D721Med (cell line): Measurements from ENCODE around the gene CHADL.

Source experiments
- DNase-seq: peaks from one replicate; pipeline ENCODE4 v3.0.0; 2011; ENCODE audit warnings: low spot score; ENCODE audit not compliant: insufficient read length
- FAIRE-seq: peaks from 2 replicates; lab custom pipeline; 2011; peaks lifted over from hg19 to GRCh38; lab: Jason Lieb, UNC
- TF ChIP-seq, protein P1 (sequence below): IDR thresholded peaks from 2 replicates; pipeline ENCODE4 v1.5.1; 2012; ENCODE audit warnings: mild to moderate bottlenecking, control low read depth; ENCODE audit not compliant: insufficient read depth; ENCODE audit errors: missing control alignments

CHADL gene

GRCh38 chr22:41256254-41257253, 15.8 kb upstream of the CHADL start:
- TF ChIP-seq, protein P1, sequence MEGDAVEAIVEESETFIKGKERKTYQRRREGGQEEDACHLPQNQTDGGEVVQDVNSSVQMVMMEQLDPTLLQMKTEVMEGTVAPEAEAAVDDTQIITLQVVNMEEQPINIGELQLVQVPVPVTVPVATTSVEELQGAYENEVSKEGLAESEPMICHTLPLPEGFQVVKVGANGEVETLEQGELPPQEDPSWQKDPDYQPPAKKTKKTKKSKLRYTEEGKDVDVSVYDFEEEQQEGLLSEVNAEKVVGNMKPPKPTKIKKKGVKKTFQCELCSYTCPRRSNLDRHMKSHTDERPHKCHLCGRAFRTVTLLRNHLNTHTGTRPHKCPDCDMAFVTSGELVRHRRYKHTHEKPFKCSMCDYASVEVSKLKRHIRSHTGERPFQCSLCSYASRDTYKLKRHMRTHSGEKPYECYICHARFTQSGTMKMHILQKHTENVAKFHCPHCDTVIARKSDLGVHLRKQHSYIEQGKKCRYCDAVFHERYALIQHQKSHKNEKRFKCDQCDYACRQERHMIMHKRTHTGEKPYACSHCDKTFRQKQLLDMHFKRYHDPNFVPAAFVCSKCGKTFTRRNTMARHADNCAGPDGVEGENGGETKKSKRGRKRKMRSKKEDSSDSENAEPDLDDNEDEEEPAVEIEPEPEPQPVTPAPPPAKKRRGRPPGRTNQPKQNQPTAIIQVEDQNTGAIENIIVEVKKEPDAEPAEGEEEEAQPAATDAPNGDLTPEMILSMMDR = no peak
- no peak for DNase-seq
- FAIRE-seq = no peak

DNA sequence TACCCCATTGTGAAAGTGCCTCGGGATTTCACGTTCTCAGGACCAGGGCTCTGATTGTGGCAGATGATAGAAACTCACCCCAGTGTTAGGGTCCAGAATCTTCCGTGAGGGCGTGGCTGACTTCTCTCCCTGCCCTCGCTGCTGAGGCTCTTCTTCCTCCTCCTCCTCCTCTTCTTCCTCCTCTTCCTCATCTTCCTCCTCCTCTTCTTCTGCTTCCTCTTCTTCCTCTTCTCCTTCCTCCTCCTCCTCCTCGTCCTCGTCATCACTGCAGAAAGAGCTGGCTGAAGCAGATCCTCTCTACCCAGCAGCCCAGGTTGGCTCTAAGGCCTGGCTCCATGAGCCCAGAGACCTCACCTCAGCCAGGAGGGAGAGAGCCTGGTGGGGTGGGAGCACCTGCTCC, 13.5 kb upstream of the CHADL start:
- DNase-seq (no peak), FAIRE-seq (no peak)
- TF ChIP-seq, protein P1 = no peak

- DNase-seq (no peak), FAIRE-seq (no peak)
- TF ChIP-seq, protein P1 = no peak
Measured at GRCh38 chr22:41252365-41252764, 11.6 kb upstream of the CHADL start.

DNA sequence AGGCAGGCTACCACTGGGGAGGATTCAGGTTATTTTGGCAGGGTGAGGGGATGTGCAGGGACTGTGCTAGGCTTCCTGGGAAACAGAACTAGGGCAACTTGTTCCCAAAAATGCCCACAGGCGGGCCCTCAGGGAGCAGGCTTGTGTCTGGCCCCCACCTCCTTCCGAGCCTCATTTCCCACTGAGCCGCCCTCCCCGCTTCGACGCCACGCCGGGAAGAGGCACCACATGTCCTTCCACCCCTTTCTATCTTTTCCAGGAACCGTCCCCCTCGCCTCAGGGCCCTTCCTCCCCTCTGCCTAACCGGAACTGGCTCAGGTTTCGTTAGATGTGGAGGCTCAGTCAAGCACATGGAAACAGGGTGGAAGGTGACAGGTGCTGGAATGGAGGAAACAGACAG, 9.4 kb upstream of the CHADL start:
- DNase-seq (no peak), FAIRE-seq (no peak)
- TF ChIP-seq, protein P1 = no peak

DNA sequence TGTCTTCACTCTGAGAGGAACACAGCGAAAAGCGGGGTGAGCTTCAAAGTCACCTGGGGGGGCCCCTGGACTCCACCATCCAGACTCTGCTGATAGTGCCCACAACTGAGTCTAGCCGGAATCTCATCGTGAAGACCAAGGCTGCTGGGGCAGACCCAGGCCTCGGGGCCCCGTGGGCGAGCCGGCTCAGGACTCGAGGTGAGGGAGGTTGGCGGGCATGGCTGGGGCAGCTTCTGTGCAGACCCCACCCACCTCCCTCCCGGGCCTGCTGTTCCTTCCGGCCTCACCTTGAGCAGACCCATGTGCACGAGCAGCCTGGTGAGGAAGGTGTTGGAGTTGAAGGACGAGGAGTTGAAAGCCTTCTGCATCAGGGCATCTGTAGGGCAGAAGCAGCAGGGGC, 8.7 kb upstream of the CHADL start:
- TF ChIP-seq, protein P1 = no peak
- DNase-seq = no peak
- no peak for FAIRE-seq

GRCh38 chr22:41248758-41249157, 8.0 kb upstream of the CHADL start:
- DNase-seq (no peak), FAIRE-seq (no peak)
- TF ChIP-seq, protein P1 = no peak

DNA sequence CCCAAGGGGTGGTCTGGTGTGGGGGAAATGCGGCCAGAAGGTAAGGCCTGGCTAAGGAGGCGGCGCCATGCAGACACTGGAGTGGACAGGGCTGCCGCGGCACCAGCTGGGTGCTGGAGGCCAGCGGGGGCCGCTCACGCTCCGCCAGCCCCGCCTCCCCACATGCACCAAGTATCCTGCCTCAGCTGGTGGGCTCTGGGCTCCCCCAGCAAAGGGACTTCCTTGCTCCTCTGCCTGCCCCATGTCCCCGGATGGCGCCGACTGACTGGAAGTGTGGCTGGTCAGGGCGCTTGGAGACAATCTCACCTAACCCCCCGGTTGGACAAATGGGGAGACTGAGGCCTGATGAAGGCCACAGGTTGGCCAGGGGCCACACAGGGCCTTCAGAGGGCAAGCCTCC, 7.6 kb upstream of the CHADL start:
- TF ChIP-seq, protein P1 = no peak
- no peak for DNase-seq
- no peak for FAIRE-seq
